ENCODE results near the gene SNX10.

- TF ChIP-seq RAD21 (IDR thresholded peaks at IDR 0.05; ENCODE audit: low read depth) (no peak), EP300 (IDR thresholded peaks at IDR 0.05; ENCODE audit: borderline replicate concordance) (no peak), CREB1 (IDR thresholded peaks at IDR 0.05; ENCODE audit: low read depth) (no peak), ZBTB7A (IDR thresholded peaks at IDR 0.05; ENCODE audit: low read depth) (no peak), REST (IDR thresholded peaks at IDR 0.05; ENCODE audit: low read depth) (no peak), MAX (IDR thresholded peaks at IDR 0.05) (no peak), YY1 (IDR thresholded peaks at IDR 0.05; ENCODE audit: low read depth) (no peak), TEAD4 (IDR thresholded peaks at IDR 0.05) (no peak)
Observed at GRCh38 chr7:26284477-26284876, 7.2 kb upstream of the SNX10 start.

All from Ishikawa (cell line).